ENCODE measurements around the gene LEKR1.

The LEKR1 gene

GRCh38 chr3:156806698-156807097 is 19.5 kb upstream of the LEKR1 start:
- TF ChIP-seq EZH2phosphoT487 (IDR thresholded peaks at IDR 0.05; ENCODE audit: low read length) = no peak
- no peak for TF ChIP-seq CTCF (IDR thresholded peaks at IDR 0.05; ENCODE audit: low read length)
- TF ChIP-seq EZH2 (optimal IDR thresholded peaks at IDR 0.05; ENCODE audit: low read depth, low read length) = no peak
- Histone ChIP-seq H3K36me3 (replicated peaks; ENCODE audit: insufficient read depth, low read length) (no peaks in the 10 kb centered on the region), H3K27me3 (replicated peaks; ENCODE audit: insufficient read depth, low read length) (no peaks in the 10 kb centered on the region), H4K20me1 (ENCODE audit: insufficient read depth, low read length) (no peaks in the 10 kb centered on the region), H3K79me2 (ENCODE audit: low read length) (no peaks in the 10 kb centered on the region), H3F3A (ENCODE audit: insufficient read depth, low read length) (no peaks in the 10 kb centered on the region), H3K27ac (ENCODE audit: low read length) (no peak overlapping the region), H3K9ac (ENCODE audit: low read length) (no peak overlapping the region), H2AFZ (ENCODE audit: low read length) (no peak overlapping the region), H3K9me3 (replicated peaks; ENCODE audit: insufficient read depth, low read length) (no peaks in the 10 kb centered on the region), H3K9me2 (replicated peaks; ENCODE audit: insufficient read depth, low read length) (no peaks in the 10 kb centered on the region), H3K4me3 (ENCODE audit: low read length) (no peak overlapping the region), H3K4me2 (ENCODE audit: low read depth, low read length) (no peak overlapping the region), H3K4me1 (ENCODE audit: low read length) (peaks cover 6% of the 10 kb centered on the region; the same call in 1 of the 2 replicates)
- DNase-seq = no peak

- no peak overlapping the region for H3K4me3 ChIP-seq (ENCODE audit: low read length)
- peaks cover 6% of the 10 kb centered on the region; the same call in 1 of the 2 replicates for H3K4me1 ChIP-seq (ENCODE audit: low read length)
- no peaks in the 10 kb centered on the region for H3K9me3 ChIP-seq (replicated peaks; ENCODE audit: insufficient read depth, low read length)
- DNase-seq = no peak
- H3K9me2 ChIP-seq (replicated peaks; ENCODE audit: insufficient read depth, low read length) = no peaks in the 10 kb centered on the region
- no peaks in the 10 kb centered on the region for H3K27me3 ChIP-seq (replicated peaks; ENCODE audit: insufficient read depth, low read length)
- no peak overlapping the region for H3K27ac ChIP-seq (ENCODE audit: low read length)
- no peak for TF ChIP-seq EZH2 (optimal IDR thresholded peaks at IDR 0.05; ENCODE audit: low read depth, low read length)
- TF ChIP-seq EZH2phosphoT487 (IDR thresholded peaks at IDR 0.05; ENCODE audit: low read length) = no peak
- no peak for TF ChIP-seq CTCF (IDR thresholded peaks at IDR 0.05; ENCODE audit: low read length)
- H3F3A ChIP-seq (ENCODE audit: insufficient read depth, low read length) = no peaks in the 10 kb centered on the region
- H3K4me2 ChIP-seq (ENCODE audit: low read depth, low read length) = no peak overlapping the region
- H4K20me1 ChIP-seq (ENCODE audit: insufficient read depth, low read length) = no peaks in the 10 kb centered on the region
- H3K36me3 ChIP-seq (replicated peaks; ENCODE audit: insufficient read depth, low read length) = no peaks in the 10 kb centered on the region
- no peak overlapping the region for H2AFZ ChIP-seq (ENCODE audit: low read length)
- no peaks in the 10 kb centered on the region for H3K79me2 ChIP-seq (ENCODE audit: low read length)
- H3K9ac ChIP-seq (ENCODE audit: low read length) = no peak overlapping the region
Measured at GRCh38 chr3:156808025-156808424, 18.1 kb upstream of the LEKR1 start.

- H3K27me3 ChIP-seq (replicated peaks; ENCODE audit: insufficient read depth, low read length) = no peaks in the 10 kb centered on the region
- H3K79me2 ChIP-seq (ENCODE audit: low read length) = no peaks in the 10 kb centered on the region
- H4K20me1 ChIP-seq (ENCODE audit: insufficient read depth, low read length) = no peaks in the 10 kb centered on the region
- peaks cover 6% of the 10 kb centered on the region; the same call in 1 of the 2 replicates for H3K4me1 ChIP-seq (ENCODE audit: low read length)
- H3F3A ChIP-seq (ENCODE audit: insufficient read depth, low read length) = peaks cover 8% of the 10 kb centered on the region
- no peaks in the 10 kb centered on the region for H3K9me2 ChIP-seq (replicated peaks; ENCODE audit: insufficient read depth, low read length)
- H3K36me3 ChIP-seq (replicated peaks; ENCODE audit: insufficient read depth, low read length) = no peaks in the 10 kb centered on the region
- no peak overlapping the region for H3K27ac ChIP-seq (ENCODE audit: low read length)
- H3K4me3 ChIP-seq (ENCODE audit: low read length) = no peak overlapping the region
- TF ChIP-seq CTCF (IDR thresholded peaks at IDR 0.05; ENCODE audit: low read length) (no peak), EZH2phosphoT487 (IDR thresholded peaks at IDR 0.05; ENCODE audit: low read length) (no peak), EZH2 (optimal IDR thresholded peaks at IDR 0.05; ENCODE audit: low read depth, low read length) (no peak)
- H3K9me3 ChIP-seq (replicated peaks; ENCODE audit: insufficient read depth, low read length) = no peaks in the 10 kb centered on the region
- peak; percentile 39 for DNase-seq
- no peak overlapping the region for H2AFZ ChIP-seq (ENCODE audit: low read length)
- H3K9ac ChIP-seq (ENCODE audit: low read length) = no peak overlapping the region
- no peak overlapping the region; the same call in 1 of the 2 replicates for H3K4me2 ChIP-seq (ENCODE audit: low read depth, low read length)
Measured at GRCh38 chr3:156811089-156811862, 14.9 kb upstream of the LEKR1 start.
